ENCODE data around the gene TMCO6.

The TMCO6 gene

GRCh38 chr5:140674211-140674610 lies 35.0 kb downstream of the TMCO6 start:
- no peak for DNase-seq

DNA sequence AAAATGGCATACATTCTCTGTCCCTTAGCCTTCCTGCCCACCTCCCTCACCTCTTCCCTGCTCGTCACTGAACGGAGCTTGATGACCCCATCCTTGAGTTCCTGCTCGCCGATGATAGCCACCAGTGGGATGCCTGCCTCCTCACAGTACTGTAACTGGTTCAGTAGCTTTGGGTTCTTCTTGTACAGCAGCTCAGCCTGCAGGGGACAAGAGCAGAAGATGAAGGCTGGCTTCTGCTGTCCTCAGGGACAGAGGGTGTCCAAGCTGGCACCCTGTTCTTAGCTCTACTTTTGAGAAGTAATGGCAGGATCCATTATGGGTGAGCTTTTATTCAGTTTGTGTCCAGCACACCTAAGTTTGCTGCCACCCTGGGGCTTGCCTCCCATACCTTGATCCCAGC lies 35.4 kb downstream of the TMCO6 start:
- DNase-seq = no peak

- no peak for DNase-seq
These were observed 38.7 kb downstream of the TMCO6 start for GRCh38 chr5:140677947-140678346.

DNA sequence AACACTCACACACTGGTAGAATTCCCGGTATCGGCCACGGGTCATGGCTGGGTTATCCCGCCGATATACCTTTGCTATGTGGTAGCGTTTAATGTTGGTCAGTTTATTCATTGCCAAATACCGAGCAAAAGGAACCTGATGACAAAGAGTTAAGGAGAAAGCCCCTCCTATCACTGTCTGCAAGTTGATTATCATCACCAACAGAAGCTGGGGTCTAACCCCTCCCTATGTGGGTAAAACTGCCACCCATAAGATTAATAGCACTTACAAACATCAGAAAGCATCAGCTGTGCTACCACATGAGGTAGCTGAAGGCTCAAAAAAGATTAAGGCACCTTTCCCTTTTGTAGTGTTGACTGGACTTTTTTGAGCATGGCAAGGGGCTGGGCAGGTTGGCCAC lies 39.7 kb downstream of the TMCO6 start:
- DNase-seq = no peak

DNA sequence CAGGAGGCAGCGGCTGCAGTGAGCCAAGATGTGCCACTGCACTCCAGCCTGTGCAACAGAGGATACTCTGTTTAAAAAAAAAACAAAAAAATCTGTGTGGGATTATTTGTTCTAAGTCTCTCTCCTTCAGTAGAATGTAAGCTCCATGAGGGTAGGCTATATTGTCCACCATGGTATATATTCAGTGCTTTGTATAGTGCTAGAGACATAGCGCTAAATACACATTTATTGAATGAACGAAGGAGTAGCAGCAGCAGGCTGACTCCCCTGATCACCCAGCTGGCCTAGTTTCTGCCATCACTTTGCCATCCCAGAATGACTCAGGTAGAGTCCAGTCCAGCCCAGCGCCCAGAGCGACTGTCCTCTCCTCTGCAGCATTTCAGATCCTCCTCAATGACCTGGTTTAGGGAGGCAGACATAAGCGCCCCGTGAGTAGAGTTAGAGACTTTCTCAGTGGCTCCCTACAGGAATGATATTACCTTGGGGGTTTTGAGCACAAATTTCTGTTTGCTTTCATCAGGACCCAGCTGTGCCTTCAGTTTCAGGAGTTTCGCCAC lies 51.2 kb downstream of the TMCO6 start:
- DNase-seq = no peak

- peak; percentile 94 for DNase-seq
These were observed 52.0 kb downstream of the TMCO6 start, which contains the start of the genes HARS1 and HARS2 for GRCh38 chr5:140690941-140691924. Gene HARS1 (minus strand): TSS chr5:140691370. CDS start chr5:140691304, 66 bp downstream. Gene HARS2 (plus strand): TSS chr5:140691455. CDS start chr5:140691649, 194 bp downstream.

GRCh38 chr5:140694276-140694675 lies 55.0 kb downstream of the TMCO6 start:
- DNase-seq = no peak
